OCI-LY1 (cell line): ENCODE measurements around the gene EEFSEC.

Experiments
- H2AFZ ChIP-seq: fragments of 200-600 bp; sonication (generic), shearing (Covaris generic); 2 replicates; pipeline ENCODE4 v1.6.0; 2014; ENCODE audit warnings: antibody characterized with exemption, mild to moderate bottlenecking, low read length
- H3F3A ChIP-seq: fragments of 200-600 bp; sonication (generic), shearing (Covaris generic); 2 replicates; pipeline ENCODE4 v1.6.0; 2014; ENCODE audit warnings: mild to moderate bottlenecking, antibody characterized with exemption, low read length, moderate library complexity; ENCODE audit not compliant: insufficient read depth
- H3K27ac ChIP-seq: fragments of 200-600 bp; sonication (generic); 2 replicates; pipeline ENCODE4 v1.5.1; 2014; ENCODE audit warnings: low read length, mixed run types, mild to moderate bottlenecking, low read depth; ENCODE audit not compliant: poor library complexity, severe bottlenecking
- H3K27me3 ChIP-seq: fragments of 200-600 bp; sonication (generic); 2 replicates; pipeline ENCODE4 v1.6.0; 2014; ENCODE audit warnings: antibody characterized with exemption, mild to moderate bottlenecking, low read length, moderate library complexity; ENCODE audit not compliant: insufficient read depth
- H3K36me3 ChIP-seq: fragments of 200-600 bp; sonication (generic); 2 replicates; pipeline ENCODE4 v1.6.1; 2014; ENCODE audit warnings: mild to moderate bottlenecking, antibody characterized with exemption, low read length, moderate library complexity, mixed read lengths; ENCODE audit not compliant: insufficient read depth
- H3K4me1 ChIP-seq: fragments of 200-600 bp; sonication (generic); 2 replicates; pipeline ENCODE4 v1.5.1; 2014; ENCODE audit warnings: mild to moderate bottlenecking, low read length, moderate library complexity; ENCODE audit not compliant: insufficient read depth, severe bottlenecking
- H3K4me2 ChIP-seq: fragments of 200-600 bp; sonication (generic), shearing (Covaris generic); 2 replicates; pipeline ENCODE4 v1.6.1; 2014; ENCODE audit warnings: low read length
- H3K4me3 ChIP-seq: fragments of 200-600 bp; sonication (generic); 2 replicates; pipeline ENCODE4 v1.5.1; 2014; ENCODE audit warnings: low read length, low read depth, mild to moderate bottlenecking, mixed read lengths; ENCODE audit not compliant: poor library complexity, severe bottlenecking
- H3K79me2 ChIP-seq: fragments of 200-600 bp; shearing (Covaris generic); 2 replicates; pipeline ENCODE4 v1.6.1; 2016; ENCODE audit warnings: mixed run types, low read length, mixed read lengths; ENCODE audit not compliant: insufficient read depth
- H3K9ac ChIP-seq: fragments of 200-600 bp; sonication (generic), shearing (Covaris generic); 2 replicates; pipeline ENCODE4 v1.6.1; 2014; ENCODE audit warnings: mild to moderate bottlenecking, low read length, mixed read lengths
- H3K9me2 ChIP-seq: fragments of 200-600 bp; sonication (generic), shearing (Covaris generic); 2 replicates; pipeline ENCODE4 v1.6.1; 2014; ENCODE audit warnings: low read depth, mild to moderate bottlenecking, low read length, mixed read lengths
- H3K9me3 ChIP-seq: fragments of 200-600 bp; shearing (Covaris generic); 2 replicates; pipeline ENCODE4 v1.6.1; 2014; ENCODE audit warnings: low read length, mixed read lengths
- H4K20me1 ChIP-seq: fragments of 200-600 bp; sonication (generic), shearing (Covaris generic); 2 replicates; pipeline ENCODE4 v1.6.0; 2016; ENCODE audit warnings: mild to moderate bottlenecking, low read length; ENCODE audit not compliant: insufficient read depth
- EZH2 ChIP-seq: fragments of 200-600 bp; sonication (generic), shearing (Covaris generic); IDR thresholded peaks from 2 replicates; pipeline ENCODE4 v1.8.0; 2017; ENCODE audit warnings: borderline replicate concordance, mixed run types, mild to moderate bottlenecking, antibody characterized with exemption, low read length, moderate library complexity, mixed read lengths
- TF ChIP-seq, protein P1 (sequence below): fragments of 200-600 bp; sonication (generic), shearing (Covaris generic); IDR thresholded peaks from 2 replicates; pipeline ENCODE4 v1.5.1; 2017; ENCODE audit warnings: mild to moderate bottlenecking, antibody characterized with exemption, low read length, moderate library complexity, mixed read lengths

The EEFSEC gene

DNA sequence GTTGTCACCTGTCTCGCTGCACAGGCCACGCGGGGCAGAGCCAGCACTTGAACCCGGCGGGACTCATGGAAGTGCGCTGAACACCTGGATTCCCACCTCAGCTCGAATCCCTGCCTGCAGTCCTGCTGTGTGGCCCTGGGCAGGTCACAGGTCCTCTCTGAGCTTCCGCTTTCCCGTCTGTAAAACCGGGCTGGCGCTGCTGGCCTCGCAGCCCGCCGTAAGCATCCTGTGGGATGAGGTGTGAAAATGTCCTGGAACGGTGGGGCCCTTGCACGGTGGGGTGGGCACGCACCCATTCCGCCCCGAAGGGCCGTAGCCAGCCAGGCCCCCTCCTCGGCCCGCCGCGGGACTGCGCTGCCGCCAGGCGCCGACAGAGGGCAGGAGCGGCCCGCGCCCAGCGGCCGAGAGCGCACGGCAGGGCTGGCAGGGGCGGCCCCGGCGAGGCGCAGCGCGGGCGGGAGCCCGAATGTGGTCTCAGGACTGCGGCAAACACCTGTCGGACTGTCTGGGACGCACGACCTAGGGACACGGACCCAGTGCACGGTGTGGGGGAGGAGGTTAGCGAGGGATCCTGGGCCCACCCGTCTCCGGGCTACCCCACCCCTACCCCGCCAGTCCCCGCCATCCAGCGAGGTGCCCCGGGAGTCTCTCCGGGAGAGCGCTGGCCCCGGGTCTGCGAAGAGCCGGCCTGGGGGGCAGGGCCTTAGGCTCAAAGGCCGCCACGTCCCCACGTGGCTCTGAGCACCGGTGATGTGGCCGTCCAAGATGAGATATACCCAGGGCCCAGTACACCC lies 273.0 kb downstream of the EEFSEC start:
- Histone ChIP-seq H3K9me3 (no peaks in the 10 kb centered on the region), H2AFZ (no peak overlapping the region), H3K9me2 (no peaks in the 10 kb centered on the region), H3K27ac (no peak overlapping the region), H3K4me1 (peaks cover 4% of the 10 kb centered on the region), H3K36me3 (no peaks in the 10 kb centered on the region), H3F3A (no peaks in the 10 kb centered on the region), H4K20me1 (no peaks in the 10 kb centered on the region), H3K4me3 (peak overlapping the region; percentile 26), H3K9ac (no peak overlapping the region), H3K4me2 (peak overlapping the region; percentile 54; the same call in 1 of the 2 replicates), H3K79me2 (no peaks in the 10 kb centered on the region), H3K27me3 (no peaks in the 10 kb centered on the region)
- no peak for TF ChIP-seq EZH2
- TF ChIP-seq, protein P1, sequence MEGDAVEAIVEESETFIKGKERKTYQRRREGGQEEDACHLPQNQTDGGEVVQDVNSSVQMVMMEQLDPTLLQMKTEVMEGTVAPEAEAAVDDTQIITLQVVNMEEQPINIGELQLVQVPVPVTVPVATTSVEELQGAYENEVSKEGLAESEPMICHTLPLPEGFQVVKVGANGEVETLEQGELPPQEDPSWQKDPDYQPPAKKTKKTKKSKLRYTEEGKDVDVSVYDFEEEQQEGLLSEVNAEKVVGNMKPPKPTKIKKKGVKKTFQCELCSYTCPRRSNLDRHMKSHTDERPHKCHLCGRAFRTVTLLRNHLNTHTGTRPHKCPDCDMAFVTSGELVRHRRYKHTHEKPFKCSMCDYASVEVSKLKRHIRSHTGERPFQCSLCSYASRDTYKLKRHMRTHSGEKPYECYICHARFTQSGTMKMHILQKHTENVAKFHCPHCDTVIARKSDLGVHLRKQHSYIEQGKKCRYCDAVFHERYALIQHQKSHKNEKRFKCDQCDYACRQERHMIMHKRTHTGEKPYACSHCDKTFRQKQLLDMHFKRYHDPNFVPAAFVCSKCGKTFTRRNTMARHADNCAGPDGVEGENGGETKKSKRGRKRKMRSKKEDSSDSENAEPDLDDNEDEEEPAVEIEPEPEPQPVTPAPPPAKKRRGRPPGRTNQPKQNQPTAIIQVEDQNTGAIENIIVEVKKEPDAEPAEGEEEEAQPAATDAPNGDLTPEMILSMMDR, result peak; percentile 77

DNA sequence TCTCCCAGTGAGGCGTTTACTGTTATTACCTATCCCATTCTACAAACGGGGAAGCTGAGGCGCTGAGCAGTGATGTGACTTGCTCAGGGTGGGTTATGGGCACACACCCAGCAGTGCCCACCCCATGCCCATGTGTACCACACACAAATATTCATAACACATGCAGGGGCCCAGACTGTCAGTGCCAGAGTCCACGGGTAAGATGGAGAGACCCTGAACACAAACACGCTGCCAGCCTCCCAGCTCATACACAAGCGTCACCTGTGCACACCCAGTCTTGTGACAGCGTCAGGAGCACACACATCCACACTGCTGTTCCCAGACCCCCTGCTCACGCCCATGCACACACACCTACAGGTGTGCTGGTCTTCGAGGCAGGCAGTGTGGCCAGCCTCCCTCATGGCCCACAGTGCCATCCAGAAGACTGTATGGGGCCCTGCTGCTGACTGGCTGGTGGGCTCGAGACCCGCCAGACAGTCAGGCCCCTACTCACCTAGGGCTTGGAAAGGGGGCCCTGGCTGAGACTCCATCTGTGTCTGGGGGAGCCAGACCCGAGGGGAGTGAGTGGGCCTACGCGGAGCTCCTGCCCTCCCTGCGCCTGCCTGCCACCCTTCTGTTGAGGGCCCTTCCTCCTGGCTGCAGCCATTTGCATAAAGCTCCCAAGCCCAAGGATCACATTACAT lies 274.0 kb downstream of the EEFSEC start:
- Histone ChIP-seq H4K20me1 (no peaks in the 10 kb centered on the region), H3K9ac (no peak overlapping the region), H3K79me2 (no peaks in the 10 kb centered on the region), H3F3A (no peaks in the 10 kb centered on the region), H3K9me2 (no peaks in the 10 kb centered on the region), H3K9me3 (no peaks in the 10 kb centered on the region), H3K4me1 (peaks cover 4% of the 10 kb centered on the region), H3K4me3 (no peak overlapping the region), H3K36me3 (no peaks in the 10 kb centered on the region), H2AFZ (no peak overlapping the region), H3K27me3 (no peaks in the 10 kb centered on the region; the same call in 1 of the 2 replicates), H3K4me2 (no peak overlapping the region), H3K27ac (no peak overlapping the region)
- TF ChIP-seq, protein P1, result no peak
- TF ChIP-seq EZH2, result no peak

DNA sequence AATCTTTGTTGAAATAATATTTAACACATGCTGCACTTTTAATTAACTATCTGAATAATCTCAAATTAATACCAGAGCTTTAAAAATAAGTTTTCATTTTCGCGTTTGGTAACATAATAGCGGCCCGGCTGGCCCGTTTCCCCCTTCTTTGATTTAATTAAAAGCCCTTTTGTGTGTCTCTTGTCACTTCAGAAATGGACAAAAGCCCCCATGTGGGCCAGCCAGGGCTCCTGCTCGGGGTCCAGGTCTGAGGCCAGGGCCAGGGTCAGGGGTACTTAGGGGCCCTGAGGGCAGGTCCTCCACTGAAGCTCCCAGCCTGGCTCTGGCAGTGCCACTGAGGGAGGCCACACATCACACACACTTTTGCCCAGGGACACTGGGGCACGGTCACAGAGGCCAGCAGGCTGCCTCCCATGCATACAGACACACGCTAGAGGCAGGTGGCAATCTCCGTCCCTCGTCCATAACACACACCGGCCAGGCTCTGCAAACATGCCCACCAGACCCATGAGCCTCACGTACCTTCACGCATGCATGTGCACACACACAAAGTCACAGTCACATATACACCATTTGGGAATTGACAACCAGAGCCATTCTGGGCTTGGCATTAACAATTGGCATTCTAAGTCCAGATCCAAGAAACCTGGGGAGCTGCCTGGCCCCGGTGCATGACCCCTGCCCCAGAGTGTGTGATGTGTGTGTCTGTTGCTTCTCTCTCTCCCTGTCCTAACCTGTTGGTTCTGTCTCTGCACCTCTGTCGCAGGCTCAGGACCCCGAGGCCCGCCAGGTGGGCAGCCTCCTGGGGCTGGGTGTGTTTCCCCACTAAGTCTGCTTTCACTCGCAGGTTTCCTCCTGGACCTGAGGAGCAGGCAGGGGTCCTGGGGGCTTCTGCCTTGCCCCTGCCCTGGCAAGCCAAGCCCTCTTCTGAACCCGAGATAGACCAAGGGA lies 274.9 kb downstream of the EEFSEC start:
- H4K20me1 ChIP-seq, result no peaks in the 10 kb centered on the region
- H3K4me1 ChIP-seq, result peaks cover 4% of the 10 kb centered on the region
- H3K36me3 ChIP-seq, result no peaks in the 10 kb centered on the region
- no peak overlapping the region for H3K4me3 ChIP-seq
- no peak overlapping the region for H3K4me2 ChIP-seq
- no peak overlapping the region for H3K9ac ChIP-seq
- H3K79me2 ChIP-seq, result no peaks in the 10 kb centered on the region
- H2AFZ ChIP-seq, result no peak overlapping the region
- TF ChIP-seq EZH2, result no peak
- TF ChIP-seq, protein P1, result no peak
- H3F3A ChIP-seq, result no peaks in the 10 kb centered on the region
- no peaks in the 10 kb centered on the region for H3K9me2 ChIP-seq
- no peaks in the 10 kb centered on the region for H3K9me3 ChIP-seq
- H3K27ac ChIP-seq, result no peak overlapping the region
- H3K27me3 ChIP-seq, result no peaks in the 10 kb centered on the region; the same call in 1 of the 2 replicates
